H9 (cell line): ENCODE measurements around the gene CTCF. TPM values are rescaled to one million over a fixed set of nuclear protein-coding genes. Genes with fewer than 3 reads are reported as not detected.
A peak's percentile ranks its signal among the peaks of the same experiment; 100 is the strongest.

Experiments used
- DNase-seq: peaks from one replicate; pipeline ENCODE4 v3.0.0-alpha.2; 2017
- H2AFZ ChIP-seq: one replicate; pipeline ENCODE4 v1.6.1; 2013; ENCODE audit warnings: mild to moderate bottlenecking, low read length, control low read depth, moderate library complexity
- H2AK5ac ChIP-seq: 2 replicates; pipeline ENCODE4 v1.6.1; 2013; ENCODE audit warnings: low read length, control low read depth, mixed read lengths; ENCODE audit not compliant: insufficient read length
- H2BK120ac ChIP-seq: one replicate; pipeline ENCODE4 v1.6.1; 2013; ENCODE audit warnings: low read depth, mild to moderate bottlenecking, low read length, control low read depth, inconsistent platforms; ENCODE audit not compliant: poor library complexity, severe bottlenecking
- H2BK12ac ChIP-seq: 2 replicates; pipeline ENCODE4 v1.6.1; 2013; ENCODE audit warnings: low read length, control low read depth, mixed read lengths, low read depth; ENCODE audit not compliant: insufficient read length
- H2BK15ac ChIP-seq: 2 replicates; pipeline ENCODE4 v1.6.1; 2013; ENCODE audit warnings: low read depth, low read length, control low read depth
- H2BK20ac ChIP-seq: one replicate; pipeline ENCODE4 v1.6.1; 2013; ENCODE audit warnings: low read depth, mild to moderate bottlenecking, low read length, control low read depth, inconsistent platforms; ENCODE audit not compliant: poor library complexity, severe bottlenecking
- H2BK5ac ChIP-seq: 2 replicates; pipeline ENCODE4 v1.6.1; 2013; ENCODE audit warnings: low read length, control low read depth, mixed read lengths; ENCODE audit not compliant: insufficient read length
- H3K14ac ChIP-seq: 2 replicates; pipeline ENCODE4 v1.6.1; 2013; ENCODE audit warnings: low read length, control low read depth; ENCODE audit not compliant: insufficient read depth
- H3K18ac ChIP-seq: 2 replicates; pipeline ENCODE4 v1.6.1; 2013; ENCODE audit warnings: low read depth, mild to moderate bottlenecking, mixed read lengths, low read length, control low read depth; ENCODE audit not compliant: insufficient read length
- H3K23ac ChIP-seq: 2 replicates; pipeline ENCODE4 v1.6.1; 2013; ENCODE audit warnings: low read length, control low read depth, mixed read lengths, low read depth; ENCODE audit not compliant: insufficient read length
- H3K23me2 ChIP-seq: 2 replicates; pipeline ENCODE4 v1.6.1; 2013; ENCODE audit warnings: low read depth, mild to moderate bottlenecking, mixed read lengths, low read length, control low read depth; ENCODE audit not compliant: insufficient read length, poor library complexity, severe bottlenecking
- H3K27ac ChIP-seq: 2 replicates; pipeline ENCODE4 v1.5.1; 2013; ENCODE audit warnings: low read length, control low read depth, mixed read lengths, low read depth; ENCODE audit not compliant: insufficient read length
- H3K27me3 ChIP-seq: 2 replicates; pipeline ENCODE4 v1.6.1; 2013; ENCODE audit warnings: low read length, control low read depth, inconsistent platforms; ENCODE audit not compliant: insufficient read depth
- H3K4ac ChIP-seq: 2 replicates; pipeline ENCODE4 v1.6.1; 2013; ENCODE audit warnings: low read depth, mild to moderate bottlenecking, control low read depth, inconsistent platforms, low read length, moderate library complexity
- H3K4me1 ChIP-seq: 2 replicates; pipeline ENCODE4 v1.6.1; 2013; ENCODE audit warnings: low read length, control low read depth, inconsistent platforms; ENCODE audit not compliant: insufficient read depth
- H3K4me2 ChIP-seq: 2 replicates; pipeline ENCODE4 v1.6.1; 2013; ENCODE audit warnings: low read length, control low read depth, mixed read lengths; ENCODE audit not compliant: insufficient read length, insufficient read depth
- H3K56ac ChIP-seq: 2 replicates; pipeline ENCODE4 v1.6.1; 2013; ENCODE audit warnings: low read depth, mild to moderate bottlenecking, mixed read lengths, low read length, control low read depth; ENCODE audit not compliant: insufficient read length
- H3K79me1 ChIP-seq: 2 replicates; pipeline ENCODE4 v1.6.1; 2013; ENCODE audit warnings: low read depth, mild to moderate bottlenecking, moderate library complexity, low read length, control low read depth, inconsistent platforms; ENCODE audit not compliant: insufficient read depth, poor library complexity, severe bottlenecking
- H3K79me2 ChIP-seq: 2 replicates; pipeline ENCODE4 v1.6.1; 2013; ENCODE audit warnings: low read length, control low read depth, inconsistent platforms; ENCODE audit not compliant: insufficient read depth
- H3K9ac ChIP-seq: 2 replicates; pipeline ENCODE4 v1.6.1; 2013; ENCODE audit warnings: low read length, control low read depth, mixed read lengths; ENCODE audit not compliant: insufficient read length; ENCODE audit errors: extremely low read depth
- H3K9me3 ChIP-seq: one replicate; pipeline ENCODE4 v1.6.1; 2013; ENCODE audit warnings: low read depth, low read length, inconsistent platforms; ENCODE audit not compliant: control insufficient read depth
- H3T11ph ChIP-seq: one replicate; pipeline ENCODE4 v1.6.1; 2013; ENCODE audit warnings: mild to moderate bottlenecking, low read length, control low read depth, inconsistent platforms
- H4K20me1 ChIP-seq: one replicate; pipeline ENCODE4 v1.6.1; 2013; ENCODE audit not compliant: control insufficient read depth, insufficient read length, insufficient read depth
- H4K5ac ChIP-seq: 2 replicates; pipeline ENCODE4 v1.6.1; 2013; ENCODE audit warnings: low read depth, mild to moderate bottlenecking, mixed read lengths, low read length, control low read depth; ENCODE audit not compliant: insufficient read length
- H4K8ac ChIP-seq: replicated peaks from 2 replicates; pipeline ENCODE4 v1.6.1; 2013; ENCODE audit warnings: low read length, control low read depth, mixed read lengths, low read depth; ENCODE audit not compliant: insufficient read length
- H4K91ac ChIP-seq: 2 replicates; pipeline ENCODE4 v1.6.1; 2013; ENCODE audit warnings: low read depth, mild to moderate bottlenecking, moderate library complexity, mixed read lengths, low read length, control low read depth; ENCODE audit not compliant: insufficient read length
- H3K27ac Mint-ChIP-seq, 3 experiments: 2 replicates in 2 of 3; 3 replicates in 1 of 3; pipeline ENCODE4 v1.8.0; 2020 to 2021; ENCODE audit warnings: mixed read lengths in 3 of 3, mild to moderate bottlenecking in 1 of 3, moderate library complexity in 1 of 3
- H3K27me3 Mint-ChIP-seq: 2 replicates; pipeline ENCODE4 v1.8.0; 2021; ENCODE audit warnings: low read depth, mild to moderate bottlenecking, moderate library complexity, mixed read lengths
- H3K36me3 Mint-ChIP-seq, 3 experiments: 2 replicates in 2 of 3; 3 replicates in 1 of 3; pipeline ENCODE4 v1.8.0; 2020 to 2021; ENCODE audit warnings: low read depth in 3 of 3, mixed read lengths in 3 of 3; ENCODE audit not compliant: insufficient read depth in 1 of 3
- H3K4me1 Mint-ChIP-seq, 2 experiments: 2 replicates each; pipeline ENCODE4 v1.8.0; 2020; ENCODE audit warnings: mixed read lengths in 2 of 2
- H3K4me3 Mint-ChIP-seq, 2 experiments: 2 replicates in 1 of 2; 3 replicates in 1 of 2; pipeline ENCODE4 v1.8.0; 2020 to 2021; ENCODE audit warnings: mild to moderate bottlenecking in 2 of 2, mixed read lengths in 2 of 2, moderate library complexity in 1 of 2
- H3K9me3 Mint-ChIP-seq, 2 experiments: 2 replicates in 1 of 2; 3 replicates in 1 of 2; pipeline ENCODE4 v1.8.0; 2020; ENCODE audit warnings: mild to moderate bottlenecking in 2 of 2, mixed read lengths in 2 of 2, moderate library complexity in 1 of 2
- CTCF ChIP-seq: fragments of 200-600 bp; sonication (generic); conservative IDR thresholded peaks from 3 replicates; pipeline ENCODE4 v1.8.0; 2021; ENCODE audit warnings: antibody characterized with exemption, mild to moderate bottlenecking
- WGBS: extraction: QIAGEN DNeasy Blood & Tissue Kit; methylation state at CpG from one replicate; pipeline ENCODE4 v1.1.7; 2013; ENCODE audit warnings: missing lambda C conversion rate, low lambda C conversion rate, mixed read lengths; ENCODE audit not compliant: insufficient read length; ENCODE audit errors: extremely low coverage; 5-methylcytosine and 5-hydroxymethylcytosine counted together
- total RNA-seq: library from RNA; stranded (reverse); gene quantifications from 2 replicates; pipeline ENCODE4 v1.2.1, GENCODE V29; 2021

CTCF gene
- total RNA-seq, 1 experiment from 2014 or later = 87.3 TPM

- H2BK12ac ChIP-seq = no peak overlapping the region
- no peak overlapping the region for H3K56ac ChIP-seq
- no peaks in the 10 kb centered on the region for H3K9me3 ChIP-seq
- H3K4me3 Mint-ChIP-seq = no peak overlapping the region
- no peak overlapping the region for H3K23ac ChIP-seq
- peaks cover 9% of the 10 kb centered on the region for H3K27me3 Mint-ChIP-seq
- no peaks in the 10 kb centered on the region for H4K20me1 ChIP-seq
- H3K4ac ChIP-seq = no peak overlapping the region
- no peak overlapping the region for H2BK15ac ChIP-seq
- H2BK20ac ChIP-seq = no peak overlapping the region
- no peaks in the 10 kb centered on the region for H3K4me1 ChIP-seq
- H2BK120ac ChIP-seq = no peak overlapping the region
- no peak overlapping the region for H4K5ac ChIP-seq
- H3K79me1 ChIP-seq = no peaks in the 10 kb centered on the region
- H3K9me3 Mint-ChIP-seq = no peaks in the 10 kb centered on the region
- no peak for TF ChIP-seq CTCF
- no peak overlapping the region for H3K18ac ChIP-seq
- no peak overlapping the region for H3K4me2 ChIP-seq
- H3K79me2 ChIP-seq = no peaks in the 10 kb centered on the region
- no peak overlapping the region for H3T11ph ChIP-seq
- H4K8ac ChIP-seq = no peak overlapping the region
- no peak overlapping the region for H4K91ac ChIP-seq
- no peak overlapping the region; a peak in 1 of 7 replicates for H3K27ac Mint-ChIP-seq
- no peak overlapping the region for H3K27ac ChIP-seq
- H2BK5ac ChIP-seq = no peak overlapping the region
- no peaks in the 10 kb centered on the region; the same call in 1 of the 2 replicates for H3K27me3 ChIP-seq
- DNase-seq = peak; percentile 70
- no CpG with 5 or more reads among the region's 65 CpGs for WGBS
- no peak overlapping the region for H3K14ac ChIP-seq
- H3K9ac ChIP-seq = no peak overlapping the region
- H3K23me2 ChIP-seq = peaks cover 9% of the 10 kb centered on the region
- no peak overlapping the region for H2AK5ac ChIP-seq
- H3K4me1 Mint-ChIP-seq = peaks cover 3 to 9% of the 10 kb centered on the region in 2 experiments; a peak in 3 of 4 replicates
- H3K36me3 Mint-ChIP-seq = peaks cover 6 to 28% (median 25%) of the 10 kb centered on the region in 3 experiments; a peak in 6 of 7 replicates
- H2AFZ ChIP-seq = no peak overlapping the region
These were observed 85.9 kb downstream of the CTCF start for GRCh38 chr16:67648088-67648763.
